Peyer's patch (tissue), 4 donors: ENCODE measurements around the gene PPT2.

Source experiments
- CTCF ChIP-seq, 6 experiments: fragments of 450-650 bp in 4 of 6; fragments of 200-600 bp in 2 of 6; sonication (generic) in 1 of 6; IDR thresholded peaks; one replicate each; pipeline ENCODE4 v1.5.1; 2017 to 2019; ENCODE audit warnings: antibody characterized with exemption in 6 of 6, mild to moderate bottlenecking in 3 of 6, moderate library complexity in 1 of 6
- POLR2A ChIP-seq, 2 donors: fragments of 450-650 bp; IDR thresholded peaks; one replicate each; pipeline ENCODE4 v1.5.1; 2017; ENCODE audit warnings: antibody characterized with exemption in 2 of 2, mild to moderate bottlenecking in 2 of 2, moderate library complexity in 2 of 2

GRCh38 chr6:32202186-32202585 is 48.2 kb downstream of the PPT2 start:
- no peak for TF ChIP-seq CTCF (IDR thresholded peaks at IDR 0.05)
- no peak for TF ChIP-seq POLR2A (IDR thresholded peaks at IDR 0.05)
